HepG2 (cell line): ENCODE measurements around the gene TUBB4A. TPM values are rescaled to one million over a fixed set of nuclear protein-coding genes. Genes with fewer than 3 reads are reported as not detected.

Experiments used
- ERF ChIP-seq: IDR thresholded peaks from 2 replicates; pipeline ENCODE4 v1.6.1; 2018; ENCODE audit warnings: missing biosample characterization, missing genetic modification reagents
- LCORL ChIP-seq, 2 experiments: fragments of 450-650 bp in 1 of 2; sonication (generic) in 1 of 2; formaldehyde crosslinking in 1 of 2; IDR thresholded peaks; 2 replicates each; pipeline versions ENCODE4 v1.5.0 to v1.6.1; 2017 to 2020; ENCODE audit warnings: antibody characterized with exemption in 1 of 2, missing genetic modification reagents in 1 of 2
- MXD4 ChIP-seq: IDR thresholded peaks from 2 replicates; pipeline ENCODE4 v1.6.1; 2016; ENCODE audit warnings: mild to moderate bottlenecking, missing biosample characterization, missing genetic modification reagents
- NCOA5 ChIP-seq: sonication (generic); formaldehyde crosslinking; IDR thresholded peaks from 2 replicates; pipeline ENCODE4 v1.4.0; 2020; ENCODE audit warnings: missing genetic modification reagents
- NFKB2 ChIP-seq: sonication (generic); formaldehyde crosslinking; IDR thresholded peaks from 2 replicates; pipeline ENCODE4 v1.4.0; 2020; ENCODE audit warnings: missing genetic modification reagents, borderline replicate concordance
- NR0B2 ChIP-seq: sonication (generic); formaldehyde crosslinking; IDR thresholded peaks from 2 replicates; pipeline ENCODE4 v1.4.0; 2020; ENCODE audit warnings: mild to moderate bottlenecking, missing genetic modification reagents
- PITX1 ChIP-seq: sonication (generic); formaldehyde crosslinking; IDR thresholded peaks from 2 replicates; pipeline ENCODE4 v1.5.1; 2020; ENCODE audit warnings: mild to moderate bottlenecking, missing genetic modification reagents
- PRMT3 ChIP-seq: sonication (generic); formaldehyde crosslinking; IDR thresholded peaks from 2 replicates; pipeline ENCODE4 v1.8.1; 2022; ENCODE audit warnings: low read depth, mild to moderate bottlenecking, moderate library complexity, missing genetic modification reagents, borderline replicate concordance
- SIN3A ChIP-seq: IDR thresholded peaks from 2 replicates; pipeline ENCODE4 v1.6.1; 2011; ENCODE audit warnings: low read depth, mild to moderate bottlenecking, control low read depth, low read length, borderline replicate concordance
- TCF12 ChIP-seq, 2 experiments: fragments of 450-650 bp in 1 of 2; sonication (generic) in 1 of 2; formaldehyde crosslinking in 1 of 2; IDR thresholded peaks; 2 replicates each; pipeline versions ENCODE4 v1.6.1 to v1.8.0; 2017 to 2022; ENCODE audit warnings: antibody characterized with exemption in 1 of 2, mild to moderate bottlenecking in 1 of 2, missing genetic modification reagents in 1 of 2, moderate library complexity in 1 of 2
- U2AF1 ChIP-seq: fragments of 200-400 bp; formaldehyde crosslinking; optimal IDR thresholded peaks from 2 replicates; pipeline ENCODE3; 2017; ENCODE audit warnings: mild to moderate bottlenecking, low read depth, low read length
- ZBTB43 ChIP-seq: sonication (generic); formaldehyde crosslinking; conservative IDR thresholded peaks from 2 replicates; pipeline ENCODE4 v1.4.0; 2020; ENCODE audit warnings: missing genetic modification reagents
- ZNF20 ChIP-seq: sonication (generic); formaldehyde crosslinking; IDR thresholded peaks from 2 replicates; pipeline ENCODE4 v1.4.0; 2020; ENCODE audit warnings: mild to moderate bottlenecking, moderate library complexity, missing genetic modification reagents
- ZNF335 ChIP-seq: sonication (generic); formaldehyde crosslinking; IDR thresholded peaks from 2 replicates; pipeline ENCODE4 v1.4.0; 2020; ENCODE audit warnings: missing genetic modification reagents
- ZNF382 ChIP-seq: sonication (generic); formaldehyde crosslinking; IDR thresholded peaks from 2 replicates; pipeline ENCODE4 v1.5.0; 2020; ENCODE audit warnings: missing genetic modification reagents, mild to moderate bottlenecking, borderline replicate concordance
- ZNF616 ChIP-seq: sonication (generic); formaldehyde crosslinking; IDR thresholded peaks from 2 replicates; pipeline ENCODE4 v1.5.0; 2020; ENCODE audit warnings: low read depth, mild to moderate bottlenecking, missing genetic modification reagents
- ZNF703 ChIP-seq: sonication (generic); formaldehyde crosslinking; IDR thresholded peaks from 2 replicates; pipeline ENCODE4 v1.5.1; 2020; ENCODE audit warnings: missing genetic modification reagents, mild to moderate bottlenecking, moderate library complexity, borderline replicate concordance
- ZNF878 ChIP-seq: sonication (generic); formaldehyde crosslinking; IDR thresholded peaks from 2 replicates; pipeline ENCODE4 v1.8.1; 2023; ENCODE audit warnings: mild to moderate bottlenecking, missing genetic modification reagents, moderate library complexity
- polyA plus RNA-seq, 8 experiments: library from polyadenylated mRNA; depleted of rRNA in 3 of 8; stranded (reverse) in 7 of 8; unstranded in 1 of 8; fragments of >200 nt; fragmentation: Illumina TruSeq in 4 of 8; extraction: Trizol in 4 of 8; gene quantifications; 2 replicates each; pipeline versions ENCODE4 v1.2.1 to v1.2.3, GENCODE V29; 2011 to 2016; ENCODE audit warnings: low read depth in 4 of 8, missing spikeins in 1 of 8, mixed read lengths in 1 of 8; ENCODE audit not compliant: insufficient read depth in 1 of 8
- total RNA-seq, 5 experiments: library from RNA; depleted of rRNA; stranded (reverse); fragments of >200 nt; fragmentation: Illumina TruSeq; extraction: Trizol; gene quantifications; 2 replicates each; pipeline ENCODE4 v1.2.3, GENCODE V29; 2016; ENCODE audit warnings: low read depth in 1 of 5
- TF ChIP-seq, protein P1 (sequence below): sonication (generic); formaldehyde crosslinking; IDR thresholded peaks from 2 replicates; pipeline ENCODE4 v1.5.0; 2020; ENCODE audit warnings: mild to moderate bottlenecking, missing genetic modification reagents, borderline replicate concordance
- TF ChIP-seq, protein P2 (sequence below): IDR thresholded peaks from 2 replicates; pipeline ENCODE4 v1.6.1; 2016; ENCODE audit warnings: missing genetic modification reagents, missing compliant biosample characterization
- TF ChIP-seq, protein P3 (sequence below): sonication (generic); formaldehyde crosslinking; IDR thresholded peaks from 2 replicates; pipeline ENCODE4 v1.5.1; 2020; ENCODE audit warnings: missing genetic modification reagents, mild to moderate bottlenecking, borderline replicate concordance

The TUBB4A gene
- total and polyA plus RNA-seq, 2 of the 13 experiments (the other 11 are each of a cell fraction or from before 2014, with no cell fraction given): not detected

- TF ChIP-seq, protein P1, sequence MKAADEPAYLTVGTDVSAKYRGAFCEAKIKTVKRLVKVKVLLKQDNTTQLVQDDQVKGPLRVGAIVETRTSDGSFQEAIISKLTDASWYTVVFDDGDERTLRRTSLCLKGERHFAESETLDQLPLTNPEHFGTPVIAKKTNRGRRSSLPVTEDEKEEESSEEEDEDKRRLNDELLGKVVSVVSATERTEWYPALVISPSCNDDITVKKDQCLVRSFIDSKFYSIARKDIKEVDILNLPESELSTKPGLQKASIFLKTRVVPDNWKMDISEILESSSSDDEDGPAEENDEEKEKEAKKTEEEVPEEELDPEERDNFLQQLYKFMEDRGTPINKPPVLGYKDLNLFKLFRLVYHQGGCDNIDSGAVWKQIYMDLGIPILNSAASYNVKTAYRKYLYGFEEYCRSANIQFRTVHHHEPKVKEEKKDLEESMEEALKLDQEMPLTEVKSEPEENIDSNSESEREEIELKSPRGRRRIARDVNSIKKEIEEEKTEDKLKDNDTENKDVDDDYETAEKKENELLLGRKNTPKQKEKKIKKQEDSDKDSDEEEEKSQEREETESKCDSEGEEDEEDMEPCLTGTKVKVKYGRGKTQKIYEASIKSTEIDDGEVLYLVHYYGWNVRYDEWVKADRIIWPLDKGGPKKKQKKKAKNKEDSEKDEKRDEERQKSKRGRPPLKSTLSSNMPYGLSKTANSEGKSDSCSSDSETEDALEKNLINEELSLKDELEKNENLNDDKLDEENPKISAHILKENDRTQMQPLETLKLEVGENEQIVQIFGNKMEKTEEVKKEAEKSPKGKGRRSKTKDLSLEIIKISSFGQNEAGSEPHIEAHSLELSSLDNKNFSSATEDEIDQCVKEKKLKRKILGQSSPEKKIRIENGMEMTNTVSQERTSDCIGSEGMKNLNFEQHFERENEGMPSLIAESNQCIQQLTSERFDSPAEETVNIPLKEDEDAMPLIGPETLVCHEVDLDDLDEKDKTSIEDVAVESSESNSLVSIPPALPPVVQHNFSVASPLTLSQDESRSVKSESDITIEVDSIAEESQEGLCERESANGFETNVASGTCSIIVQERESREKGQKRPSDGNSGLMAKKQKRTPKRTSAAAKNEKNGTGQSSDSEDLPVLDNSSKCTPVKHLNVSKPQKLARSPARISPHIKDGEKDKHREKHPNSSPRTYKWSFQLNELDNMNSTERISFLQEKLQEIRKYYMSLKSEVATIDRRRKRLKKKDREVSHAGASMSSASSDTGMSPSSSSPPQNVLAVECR (CRISPR knock-in tag): peak; percentile 33; the same call in 1 of the 2 replicates
- peak; percentile 53 for TF ChIP-seq U2AF1
- no peak for TF ChIP-seq LCORL (IDR thresholded peaks at IDR 0.05)
- TF ChIP-seq LCORL (CRISPR knock-in tag; IDR thresholded peaks at IDR 0.05): no peak
- TF ChIP-seq ZNF878 (CRISPR knock-in tag): no peak
- 0 out of 2 replicates have a peak, but pooled peaks have one; percentile 33 for TF ChIP-seq SIN3A
- no peak for TF ChIP-seq ZNF703
- no peak for TF ChIP-seq ZNF335 (CRISPR knock-in tag)
- no peak for TF ChIP-seq NFKB2 (CRISPR knock-in tag)
- no peak for TF ChIP-seq TCF12 (IDR thresholded peaks at IDR 0.05)
- no peak for TF ChIP-seq TCF12 (CRISPR knock-in tag; IDR thresholded peaks at IDR 0.05)
- TF ChIP-seq, protein P2, sequence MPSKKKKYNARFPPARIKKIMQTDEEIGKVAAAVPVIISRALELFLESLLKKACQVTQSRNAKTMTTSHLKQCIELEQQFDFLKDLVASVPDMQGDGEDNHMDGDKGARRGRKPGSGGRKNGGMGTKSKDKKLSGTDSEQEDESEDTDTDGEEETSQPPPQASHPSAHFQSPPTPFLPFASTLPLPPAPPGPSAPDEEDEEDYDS (CRISPR knock-in tag): peak; percentile 95
- TF ChIP-seq MXD4 (CRISPR knock-in tag): 0 out of 2 replicates have a peak, but pooled peaks have one; percentile 29
- no peak for TF ChIP-seq PITX1
- no peak for TF ChIP-seq NCOA5 (CRISPR knock-in tag)
- TF ChIP-seq ERF (CRISPR knock-in tag): 0 out of 2 replicates have a peak, but pooled peaks have one; percentile 36
- no peak for TF ChIP-seq ZNF616 (CRISPR knock-in tag)
- TF ChIP-seq PRMT3 (CRISPR knock-in tag): no peak; the same call in 1 of the 2 replicates
- no peak for TF ChIP-seq ZNF382
- no peak for TF ChIP-seq ZBTB43 (CRISPR knock-in tag)
- TF ChIP-seq, protein P3, sequence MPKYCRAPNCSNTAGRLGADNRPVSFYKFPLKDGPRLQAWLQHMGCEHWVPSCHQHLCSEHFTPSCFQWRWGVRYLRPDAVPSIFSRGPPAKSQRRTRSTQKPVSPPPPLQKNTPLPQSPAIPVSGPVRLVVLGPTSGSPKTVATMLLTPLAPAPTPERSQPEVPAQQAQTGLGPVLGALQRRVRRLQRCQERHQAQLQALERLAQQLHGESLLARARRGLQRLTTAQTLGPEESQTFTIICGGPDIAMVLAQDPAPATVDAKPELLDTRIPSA (CRISPR knock-in tag): no peak
- no peak for TF ChIP-seq ZNF20
- TF ChIP-seq NR0B2 (CRISPR knock-in tag): no peak
These were observed 28.5 kb upstream of the TUBB4A start, which contains the start of gene TNFSF9 (continued) for GRCh38 chr19:6530386-6531162.
